Endothelial cell of umbilical vein (primary cell): ENCODE data around the gene KIF17. TPM values are rescaled to one million over a fixed set of nuclear protein-coding genes. Genes with fewer than 3 reads are reported as not detected.

ENCODE experiments used
- BruUV-seq: library from RNA; stranded (reverse); fragments of 400-500 nt; replicated peaks from 2 replicates; lab custom pipeline; 2021; lab: Mats Ljungman, UMichigan
- CTCF ChIA-PET: fragments of 300-600, 350-600 bp; sonication (Branson Sonifier 250); formaldehyde crosslinking; loops from one replicate; lab custom pipeline; 2021; ENCODE audit warnings: antibody characterized with exemption, inconsistent platforms; lab: Charles Lee
- POLR2A ChIA-PET: fragments of 300-600, 350-600 bp; sonication (Branson Sonifier 250); formaldehyde crosslinking; loops from one replicate; lab custom pipeline; 2021; ENCODE audit warnings: antibody characterized with exemption, inconsistent platforms; lab: Charles Lee
- DNase-seq: peaks from one replicate; pipeline ENCODE4 v3.0.0-alpha.2; 2011; ENCODE audit warnings: low read depth, low spot score
- FAIRE-seq: peaks from 2 replicates; lab custom pipeline; 2011; peaks lifted over from hg19 to GRCh38; lab: Jason Lieb, UNC
- H2AFZ ChIP-seq: 2 replicates; pipeline ENCODE4 v1.6.0; 2012; ENCODE audit warnings: low read depth, low read length, control low read depth, inconsistent platforms
- H3K27ac ChIP-seq: 2 replicates; pipeline ENCODE4 v1.5.1; 2011; ENCODE audit warnings: low read depth, mild to moderate bottlenecking, control low read depth, low read length, moderate library complexity; ENCODE audit not compliant: insufficient read depth
- H3K27me3 ChIP-seq, 2 experiments: 2 replicates each; pipeline versions ENCODE4 v1.6.0 to v1.6.1; 2011; ENCODE audit warnings: low read length in 2 of 2, mixed read lengths in 1 of 2; ENCODE audit not compliant: control insufficient read depth in 2 of 2, insufficient read depth in 2 of 2
- H3K36me3 ChIP-seq, 2 experiments: 2 replicates in 1 of 2; 3 replicates in 1 of 2; pipeline ENCODE4 v1.5.1; 2011; ENCODE audit warnings: low read length in 2 of 2, mild to moderate bottlenecking in 1 of 2, moderate library complexity in 1 of 2; ENCODE audit not compliant: control insufficient read depth in 2 of 2, insufficient read depth in 2 of 2; ENCODE audit errors: extremely low read depth in 1 of 2
- H3K4me1 ChIP-seq: 3 replicates; pipeline ENCODE4 v1.5.1; 2011; ENCODE audit warnings: mild to moderate bottlenecking, low read length; ENCODE audit not compliant: control insufficient read depth, insufficient read depth; ENCODE audit errors: extremely low read depth
- H3K4me2 ChIP-seq: 2 replicates; pipeline ENCODE4 v1.6.1; 2011; ENCODE audit warnings: low read length, control low read depth, mixed read lengths; ENCODE audit not compliant: insufficient read depth
- H3K4me3 ChIP-seq, 3 experiments: fragments of 200-600 bp in 1 of 3; sonication (generic), shearing (Covaris generic) in 1 of 3; replicated peaks in 1 of 3; 2 replicates each; pipeline ENCODE4 v1.5.1; 2011 to 2016; ENCODE audit warnings: control low read depth in 3 of 3, low read length in 3 of 3, mild to moderate bottlenecking in 2 of 3, inconsistent platforms in 1 of 3, low read depth in 1 of 3, moderate library complexity in 1 of 3; ENCODE audit not compliant: insufficient read depth in 1 of 3
- H3K79me2 ChIP-seq: 2 replicates; pipeline ENCODE4 v1.6.0; 2012; ENCODE audit warnings: low read length, inconsistent platforms; ENCODE audit not compliant: control insufficient read depth, insufficient read depth
- H3K9ac ChIP-seq: replicated peaks from 2 replicates; pipeline ENCODE3; 2011; ENCODE audit warnings: low read length, control low read depth; ENCODE audit not compliant: insufficient read depth; ENCODE audit errors: extremely low read depth
- H3K9me1 ChIP-seq: replicated peaks from 3 replicates; pipeline ENCODE4 v1.6.0; 2011; ENCODE audit warnings: mild to moderate bottlenecking, low read length; ENCODE audit not compliant: control insufficient read depth, insufficient read depth; ENCODE audit errors: extremely low read depth
- H3K9me3 ChIP-seq: replicated peaks from 2 replicates; pipeline ENCODE4 v1.5.1; 2012; ENCODE audit warnings: low read length, inconsistent platforms; ENCODE audit not compliant: control insufficient read depth, insufficient read depth
- H4K20me1 ChIP-seq: replicated peaks from 2 replicates; pipeline ENCODE3; 2011; ENCODE audit warnings: mild to moderate bottlenecking, low read length; ENCODE audit not compliant: control insufficient read depth, insufficient read depth; ENCODE audit errors: extremely low read depth
- EZH2 ChIP-seq: IDR thresholded peaks from 2 replicates; pipeline ENCODE4 v1.6.1; 2012; ENCODE audit warnings: borderline replicate concordance, low read depth, mild to moderate bottlenecking, moderate library complexity, low read length, inconsistent platforms; ENCODE audit not compliant: severe bottlenecking
- FOS ChIP-seq: IDR thresholded peaks from 2 replicates; pipeline ENCODE4 v1.6.1; 2011; ENCODE audit warnings: mild to moderate bottlenecking, low read length, moderate library complexity, borderline replicate concordance; ENCODE audit not compliant: insufficient read depth
- GATA2 ChIP-seq: IDR thresholded peaks from 2 replicates; pipeline ENCODE4 v1.7.0; 2011; ENCODE audit warnings: low read depth, mild to moderate bottlenecking, moderate library complexity, mixed read lengths, low read length; ENCODE audit not compliant: insufficient read length, insufficient read depth
- JUN ChIP-seq: IDR thresholded peaks from 2 replicates; pipeline ENCODE4 v1.6.1; 2011; ENCODE audit warnings: borderline replicate concordance, low read depth; ENCODE audit not compliant: insufficient read length, insufficient read depth
- MYC ChIP-seq: IDR thresholded peaks from one replicate; pipeline ENCODE4 v1.6.1; 2011; ENCODE audit warnings: mild to moderate bottlenecking, low read depth, low read length
- POLR2A ChIP-seq: IDR thresholded peaks from 2 replicates; pipeline ENCODE4 v1.6.1; 2012; ENCODE audit warnings: low read depth, mild to moderate bottlenecking, control low read depth, low read length
- POLR2AphosphoS5 ChIP-seq: IDR thresholded peaks from 2 replicates; pipeline ENCODE4 v1.6.1; 2012; ENCODE audit warnings: low read depth, mild to moderate bottlenecking, control low read depth, low read length, moderate library complexity; ENCODE audit not compliant: insufficient read depth
- dilution Hi-C: fragments of 300-500 bp; cut with MboI; formaldehyde crosslinking; loops from one replicate; pipeline ENCODE4 v1.15.0; 2019; ENCODE audit warnings: low sequenced_read_pairs; ENCODE audit not compliant: extremely low pct_ligation_motif_present
- intact Hi-C: fragments of 100-400 bp; cut with micrococcal nuclease; formaldehyde crosslinking; loops from one replicate; pipeline ENCODE4 v1.10.0; 2022
- polyA plus RNA-seq, 4 experiments: library from polyadenylated mRNA; depleted of rRNA in 3 of 4; stranded (reverse) in 3 of 4; unstranded in 1 of 4; fragments of >200 nt; gene quantifications; 2 replicates each; pipeline versions ENCODE4 v1.2.1 to v1.2.3, GENCODE V29; 2011 to 2012; ENCODE audit warnings: missing spikeins in 1 of 4
- total RNA-seq: library from RNA; stranded (reverse); gene quantifications from 2 replicates; pipeline ENCODE4 v1.2.3, GENCODE V29; 2021
- TF ChIP-seq, protein P1 (sequence below): IDR thresholded peaks from 2 replicates; pipeline ENCODE4 v1.6.1; 2011; ENCODE audit not compliant: insufficient read depth, insufficient read length
- TF ChIP-seq, protein P2 (sequence below), 2 donors: IDR thresholded peaks; 1 replicate in 1 of 2; 2 replicates in 1 of 2; pipeline ENCODE4 v1.5.1; 2011; ENCODE audit warnings: low read length in 2 of 2, mild to moderate bottlenecking in 2 of 2, moderate library complexity in 2 of 2, control low read depth in 1 of 2, inconsistent platforms in 1 of 2, low read depth in 1 of 2; ENCODE audit not compliant: insufficient read depth in 1 of 2; ENCODE audit errors: extremely low read depth in 1 of 2

Gene KIF17
- total and polyA plus RNA-seq, 2 donors (not counting 3 experiments of a cell fraction or from before 2014, with no cell fraction given) = 1.1 to 1.5 TPM

DNA sequence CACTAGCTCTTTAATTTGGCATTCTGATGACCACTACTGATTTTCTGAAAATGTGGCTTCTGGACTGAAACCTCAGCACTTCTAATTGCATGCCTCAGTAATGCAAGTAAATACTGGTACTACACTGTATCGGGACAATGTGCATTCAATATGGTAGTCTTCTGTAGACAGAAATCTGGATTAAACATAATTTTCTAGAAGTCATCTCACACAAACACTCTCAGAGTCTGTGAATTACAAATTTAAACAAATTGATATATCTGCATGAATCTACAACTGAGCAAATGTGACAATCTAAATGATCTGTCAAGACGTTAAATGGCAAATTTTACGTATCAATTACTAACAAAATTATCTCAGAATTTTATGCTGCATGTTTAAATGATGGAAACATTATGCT is 45.6 kb upstream of the KIF17 start:
- H3K4me2 ChIP-seq = no peak overlapping the region
- H3K27me3 ChIP-seq = no peaks in the 10 kb centered on the region
- dilution Hi-C loops = no loop called here
- FAIRE-seq (no peak), DNase-seq (no peak)
- no peak overlapping the region for H3K9ac ChIP-seq
- H2AFZ ChIP-seq = no peak overlapping the region
- H3K4me1 ChIP-seq = no peaks in the 10 kb centered on the region
- no peak overlapping the region for H3K27ac ChIP-seq
- CTCF ChIA-PET = no interaction called here
- H3K36me3 ChIP-seq = peaks cover 27 to 40% of the 10 kb centered on the region in 2 experiments
- peaks cover 2% of the 10 kb centered on the region for H3K79me2 ChIP-seq
- TF ChIP-seq FOS (no peak), GATA2 (no peak), JUN (no peak), POLR2AphosphoS5 (no peak), MYC (no peak), POLR2A (no peak), EZH2 (no peak)
- TF ChIP-seq, protein P1, sequence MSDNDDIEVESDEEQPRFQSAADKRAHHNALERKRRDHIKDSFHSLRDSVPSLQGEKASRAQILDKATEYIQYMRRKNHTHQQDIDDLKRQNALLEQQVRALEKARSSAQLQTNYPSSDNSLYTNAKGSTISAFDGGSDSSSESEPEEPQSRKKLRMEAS = no peak
- TF ChIP-seq, protein P2, sequence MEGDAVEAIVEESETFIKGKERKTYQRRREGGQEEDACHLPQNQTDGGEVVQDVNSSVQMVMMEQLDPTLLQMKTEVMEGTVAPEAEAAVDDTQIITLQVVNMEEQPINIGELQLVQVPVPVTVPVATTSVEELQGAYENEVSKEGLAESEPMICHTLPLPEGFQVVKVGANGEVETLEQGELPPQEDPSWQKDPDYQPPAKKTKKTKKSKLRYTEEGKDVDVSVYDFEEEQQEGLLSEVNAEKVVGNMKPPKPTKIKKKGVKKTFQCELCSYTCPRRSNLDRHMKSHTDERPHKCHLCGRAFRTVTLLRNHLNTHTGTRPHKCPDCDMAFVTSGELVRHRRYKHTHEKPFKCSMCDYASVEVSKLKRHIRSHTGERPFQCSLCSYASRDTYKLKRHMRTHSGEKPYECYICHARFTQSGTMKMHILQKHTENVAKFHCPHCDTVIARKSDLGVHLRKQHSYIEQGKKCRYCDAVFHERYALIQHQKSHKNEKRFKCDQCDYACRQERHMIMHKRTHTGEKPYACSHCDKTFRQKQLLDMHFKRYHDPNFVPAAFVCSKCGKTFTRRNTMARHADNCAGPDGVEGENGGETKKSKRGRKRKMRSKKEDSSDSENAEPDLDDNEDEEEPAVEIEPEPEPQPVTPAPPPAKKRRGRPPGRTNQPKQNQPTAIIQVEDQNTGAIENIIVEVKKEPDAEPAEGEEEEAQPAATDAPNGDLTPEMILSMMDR (IDR thresholded peaks at IDR 0.05; ENCODE audit: extremely low read depth in 1 of 2, insufficient read depth in 1 of 2, low read depth in 1 of 2, low read length in 2 of 2) = no peak
- no peaks in the 10 kb centered on the region for H3K9me3 ChIP-seq
- no TSS peak for BruUV-seq
- H3K4me3 ChIP-seq = no peak overlapping the region
- intact Hi-C loops = no loop called here
- POLR2A ChIA-PET = no interaction called here
- no peaks in the 10 kb centered on the region for H3K9me1 ChIP-seq
- H4K20me1 ChIP-seq = no peaks in the 10 kb centered on the region
